ENCODE measurements around the gene EHD4.

EHD4 gene

DNA sequence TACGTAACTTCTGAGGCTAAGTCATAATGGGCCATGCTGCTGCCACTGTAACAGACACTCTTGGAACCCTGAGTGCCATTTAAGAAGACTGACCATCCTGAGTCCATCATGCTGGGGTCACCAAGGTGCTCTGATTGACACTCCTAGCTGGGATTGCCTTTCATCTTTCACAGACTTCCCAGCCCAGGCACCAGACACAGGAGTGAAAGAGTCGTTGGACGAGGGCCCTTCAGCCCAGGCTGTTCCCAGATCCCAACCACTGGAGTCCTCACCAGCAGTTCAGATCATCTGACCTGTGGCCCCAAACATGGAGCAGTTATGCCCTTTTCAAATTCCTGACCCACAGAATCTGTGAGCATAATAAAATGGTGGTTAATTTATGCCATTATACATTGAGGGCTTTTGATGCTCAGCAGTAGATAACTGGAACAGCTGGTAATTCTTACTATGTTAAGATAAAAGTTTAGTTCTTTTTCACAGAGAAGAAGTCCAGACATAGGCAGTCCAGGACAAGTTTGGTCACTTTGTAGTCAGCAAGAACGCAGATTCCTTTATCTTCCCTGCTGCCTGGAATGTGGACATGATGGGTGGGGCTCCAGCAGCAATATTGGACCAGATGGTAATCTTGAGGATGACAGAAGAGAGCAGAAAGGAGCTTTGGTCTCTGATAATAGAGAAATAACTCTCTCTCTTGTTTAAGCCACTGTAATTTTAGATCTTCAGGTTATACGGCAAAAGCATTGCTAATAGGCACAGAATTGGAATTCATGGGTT, 7.3 kb upstream of the EHD4 start:
- no peak for DNase-seq

DNA sequence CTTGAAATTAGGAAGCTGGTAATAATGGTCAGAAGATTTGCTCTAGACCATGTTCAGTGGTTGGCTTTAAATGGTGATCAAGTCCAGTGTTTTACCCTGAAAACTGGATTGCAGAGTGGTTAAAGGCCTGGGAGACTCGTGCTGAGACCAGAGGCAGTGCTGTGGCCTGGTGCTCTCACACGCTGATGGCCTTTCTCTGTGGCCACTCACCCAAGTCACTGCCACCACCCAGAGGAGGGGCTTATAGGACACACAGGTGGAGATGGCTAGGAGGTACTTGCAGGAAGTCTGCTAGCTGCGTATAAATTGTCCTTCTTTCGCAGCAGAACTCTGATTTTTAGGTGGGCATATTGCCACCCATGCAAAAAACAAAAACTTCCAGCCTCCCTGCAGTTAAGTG, 6.2 kb upstream of the EHD4 start:
- no peak for DNase-seq

DNA sequence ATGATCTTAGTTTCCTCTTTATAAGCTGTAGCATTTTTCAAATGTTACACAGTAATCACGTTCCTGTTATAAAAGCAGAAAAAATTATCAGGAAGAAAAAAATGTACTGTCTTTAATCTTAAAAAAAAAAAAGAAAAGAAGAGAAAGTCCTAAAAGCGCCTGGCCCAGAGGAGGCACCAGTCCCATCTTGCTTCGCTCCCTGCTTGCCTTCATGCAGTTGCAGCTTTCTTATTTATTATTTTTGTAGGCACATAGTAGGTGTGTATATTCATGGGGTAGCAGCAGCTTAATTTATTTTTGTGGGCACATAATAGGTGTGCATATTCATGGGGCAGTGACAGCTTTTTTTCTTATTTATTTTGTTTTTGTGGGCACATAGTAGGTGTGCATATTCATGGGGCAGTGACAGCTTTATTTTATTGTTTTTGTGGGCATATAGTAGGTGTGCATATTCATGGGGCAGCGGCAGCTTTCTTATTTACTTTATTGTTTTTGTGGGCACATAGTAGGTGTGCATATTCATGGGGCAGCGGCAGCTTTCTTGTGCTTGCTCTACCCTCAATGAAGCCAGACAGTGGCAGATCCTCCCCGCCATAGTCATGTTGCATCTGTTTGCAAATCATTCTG, 5.5 kb upstream of the EHD4 start:
- DNase-seq = no peak

GRCh38 chr15:41975669-41976068, 3.3 kb upstream of the EHD4 start:
- DNase-seq = no peak

DNA sequence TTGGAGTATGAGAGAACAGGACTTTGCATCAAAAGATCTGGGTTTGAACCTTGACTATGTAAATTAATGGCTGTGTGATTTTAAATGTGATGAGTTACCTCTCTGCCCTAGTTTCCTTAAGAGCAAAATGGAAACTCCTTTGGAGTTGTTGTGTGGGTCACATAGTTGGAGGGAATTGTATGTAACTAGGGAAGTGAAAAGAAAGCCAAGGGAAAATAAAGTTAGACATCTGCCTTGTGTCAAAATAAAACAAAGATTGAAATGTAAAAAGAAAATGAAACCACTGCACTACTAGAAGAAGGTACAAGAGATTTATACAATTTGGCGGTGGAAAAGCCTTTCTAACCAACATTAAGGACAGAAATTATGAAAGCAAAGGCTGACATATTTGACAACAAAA, 1.7 kb upstream of the EHD4 start:
- no peak for DNase-seq

DNA sequence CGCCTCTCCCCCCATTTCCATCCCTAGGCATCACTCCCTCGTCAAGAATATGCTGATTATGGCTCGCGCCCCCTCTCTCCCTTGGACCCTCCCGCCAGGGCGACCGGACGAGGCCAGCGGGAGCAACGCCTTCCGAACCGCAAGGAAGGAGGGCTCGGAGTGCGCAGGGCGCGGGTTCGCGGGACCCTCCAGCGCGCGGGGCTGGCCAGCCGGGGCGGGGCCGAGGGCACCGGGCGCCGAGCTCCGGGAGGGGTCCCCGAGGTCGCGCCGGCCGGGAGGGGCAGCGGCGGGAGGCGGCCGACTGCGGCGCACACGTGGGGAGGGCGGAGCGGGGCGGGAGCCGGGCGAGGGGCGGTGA, 483 bp downstream of the EHD4 start:
- DNase-seq = no peak

- DNase-seq = peak; percentile 57
These were observed 1.1 kb downstream of the EHD4 start for GRCh38 chr15:41971089-41971894.

DNA sequence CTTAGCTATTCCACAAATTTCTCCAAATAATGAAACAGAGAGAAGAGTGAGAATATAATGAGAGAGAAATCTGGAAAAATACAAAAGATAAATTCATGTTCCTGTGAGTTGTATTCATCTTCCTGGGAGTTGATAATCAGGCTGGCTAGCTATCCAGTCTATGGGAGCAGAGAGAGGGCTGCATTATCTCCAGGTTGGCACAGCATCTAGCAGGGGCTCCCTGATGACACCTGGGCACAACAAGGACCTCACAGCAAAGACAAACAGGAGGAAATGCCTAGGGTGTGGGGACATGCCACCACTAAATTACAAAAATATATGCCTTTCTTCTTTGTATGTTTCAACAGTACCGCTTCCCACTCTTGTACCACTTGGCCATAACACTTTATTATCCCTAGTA, 1.9 kb downstream of the EHD4 start:
- no peak for DNase-seq

DNA sequence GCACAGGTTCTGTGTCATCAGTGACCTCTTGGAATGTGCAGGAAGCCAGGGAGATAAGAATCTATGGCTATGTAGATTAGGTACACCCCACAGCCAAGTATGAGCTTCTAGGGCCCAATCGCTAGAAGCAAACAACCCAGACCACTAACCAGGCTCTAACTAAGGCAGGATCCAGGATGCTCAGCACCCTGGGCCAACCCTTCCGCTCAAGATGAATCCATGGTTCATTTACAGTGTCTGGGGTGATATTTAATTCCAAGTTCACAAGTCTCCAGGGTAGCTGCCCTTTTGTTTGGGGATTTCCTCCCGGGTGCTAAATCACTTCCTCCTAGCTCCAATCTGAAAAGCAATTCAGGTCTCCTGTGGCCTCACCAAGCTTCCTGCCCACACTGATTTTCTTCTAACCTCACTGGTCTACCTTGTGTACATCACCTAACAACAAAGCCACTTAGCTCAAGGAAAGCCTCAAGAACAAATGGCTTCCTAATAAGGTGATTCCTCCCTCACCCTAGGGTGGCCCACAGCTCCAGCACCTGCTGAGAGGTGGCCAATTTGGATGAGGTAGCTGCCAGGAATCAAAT, 2.4 kb downstream of the EHD4 start:
- DNase-seq = no peak

- DNase-seq = no peak
These were observed 3.7 kb downstream of the EHD4 start for GRCh38 chr15:41968701-41969100.

- no peak for DNase-seq
These were observed 4.7 kb downstream of the EHD4 start for GRCh38 chr15:41967506-41968206.

- no peak for DNase-seq
These were observed 5.4 kb downstream of the EHD4 start for GRCh38 chr15:41966920-41967465.

DNA sequence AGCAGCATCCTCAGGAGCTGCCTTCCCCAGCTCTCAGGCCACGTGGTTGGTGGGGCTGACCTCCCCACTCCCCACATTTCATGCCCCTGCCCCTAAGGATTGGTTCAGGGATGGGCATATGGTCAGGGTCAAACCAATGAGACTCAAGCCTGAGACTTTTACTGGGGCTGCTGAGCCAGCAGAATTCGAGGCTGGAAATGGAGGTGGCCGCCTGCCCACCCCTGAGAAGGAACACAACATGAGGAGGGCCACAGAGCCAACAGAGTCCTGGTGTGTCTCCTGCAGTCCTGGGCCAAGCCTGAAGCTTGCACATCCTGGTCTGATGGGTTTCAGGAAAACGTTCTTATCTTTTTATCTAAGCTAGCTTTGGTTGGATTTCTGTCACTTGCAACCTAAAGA, 5.9 kb downstream of the EHD4 start:
- no peak for DNase-seq

GRCh38 chr15:41965441-41966413, 6.6 kb downstream of the EHD4 start:
- no peak for DNase-seq

DNA sequence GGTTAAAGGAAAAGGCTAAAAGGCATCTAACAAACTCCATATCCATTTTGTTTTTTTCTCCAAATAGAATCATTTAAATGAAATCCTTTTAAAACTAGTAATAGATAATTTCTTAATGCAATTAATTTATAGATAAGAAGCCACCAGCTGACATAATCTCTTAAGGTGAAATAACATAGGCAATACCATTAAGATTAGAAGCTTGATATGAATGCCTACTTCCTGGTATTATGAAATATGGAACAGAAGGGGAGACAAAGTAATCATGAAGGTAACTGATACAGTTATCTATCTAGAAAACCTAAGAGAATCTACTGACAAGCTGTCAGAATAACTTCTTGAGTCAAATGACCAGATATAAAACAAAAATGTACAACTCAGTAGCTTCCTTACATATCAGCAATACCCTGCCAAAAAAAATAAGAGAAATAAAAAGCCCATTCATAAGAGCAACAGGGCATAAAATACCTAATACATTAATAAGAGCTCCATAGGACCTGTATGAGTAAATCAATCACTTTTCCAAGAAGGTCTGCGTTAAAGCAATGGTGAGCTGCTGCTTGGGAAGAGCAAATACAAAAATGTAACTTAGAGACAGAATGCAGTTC, 10.7 kb downstream of the EHD4 start:
- DNase-seq = no peak

GRCh38 chr15:41961001-41961518, 11.3 kb downstream of the EHD4 start:
- DNase-seq = no peak

- no peak for DNase-seq
These were observed 14.3 kb downstream of the EHD4 start for GRCh38 chr15:41958002-41958420.

- no peak for DNase-seq
These were observed 15.1 kb downstream of the EHD4 start for GRCh38 chr15:41957021-41957897.

DNA sequence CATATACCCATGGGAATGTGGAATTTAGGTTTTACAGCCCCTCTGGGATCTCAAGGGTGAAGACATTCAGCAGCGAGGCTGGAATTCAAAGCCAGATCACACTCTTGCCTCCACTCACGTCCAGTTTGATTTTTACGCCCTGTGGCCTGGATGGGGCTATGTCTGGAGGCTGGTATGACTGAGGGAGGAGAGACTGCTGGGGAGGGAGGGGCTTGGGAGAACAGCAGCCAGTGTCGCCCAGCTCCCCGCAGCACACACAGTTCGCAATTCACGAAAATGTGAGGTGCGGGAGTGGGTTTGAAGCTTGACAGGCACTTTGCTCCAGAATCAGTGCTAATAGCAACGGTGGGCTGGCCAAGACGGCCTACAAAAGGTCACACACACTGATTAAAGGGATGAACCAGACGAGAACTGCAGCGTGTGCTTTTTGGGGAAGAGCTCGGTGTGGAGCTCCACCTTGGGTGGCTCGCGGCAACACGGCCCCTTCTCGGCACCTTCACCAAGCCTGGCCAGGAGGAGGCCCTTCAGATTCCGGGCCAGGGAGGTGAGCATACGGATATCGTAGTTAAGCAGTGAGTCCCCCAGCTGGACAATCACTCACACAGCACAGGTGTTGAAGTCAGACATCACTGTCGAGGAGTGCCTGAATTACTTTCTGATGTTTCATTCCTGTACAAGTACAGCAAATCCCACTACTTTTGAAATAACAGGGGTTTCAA, 16.4 kb downstream of the EHD4 start:
- no peak for DNase-seq
